ENCODE results near the gene NPR3.

DNA sequence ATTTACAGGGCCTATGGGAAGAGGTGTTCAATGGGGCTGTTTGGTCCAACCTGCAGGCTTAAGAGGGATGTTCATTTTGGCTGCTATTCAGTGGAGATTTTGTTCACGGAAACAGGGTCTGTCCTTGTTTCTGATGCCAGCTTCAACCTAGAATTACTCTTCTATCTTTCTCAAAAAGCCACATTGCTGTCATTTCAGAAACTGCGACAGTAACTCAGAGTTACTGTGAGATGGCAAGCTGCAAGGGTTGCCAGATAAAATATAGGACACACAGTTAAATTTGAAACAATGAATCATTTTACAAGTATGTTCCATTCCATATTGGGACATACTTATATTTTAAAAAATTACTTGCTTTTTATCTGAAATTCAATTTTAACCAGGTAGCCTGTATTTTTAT, 128.0 kb downstream of the NPR3 start:
- TF ChIP-seq POLR2A (IDR thresholded peaks at IDR 0.05; ENCODE audit: low read depth, low read length) (no peak), TAF1 (IDR thresholded peaks at IDR 0.05; ENCODE audit: borderline replicate concordance, low read depth, low read length) (no peak)

All from GM12892 (cell line).